GM12801 (cell line): Measurements from ENCODE around the gene CDC37L1.

Source experiments
- TF ChIP-seq, protein P1 (sequence below): IDR thresholded peaks from one replicate; pipeline ENCODE4 v1.5.1; 2011; ENCODE audit warnings: control low read depth; ENCODE audit not compliant: insufficient read length; ENCODE audit errors: extremely low read depth

The CDC37L1 gene

DNA sequence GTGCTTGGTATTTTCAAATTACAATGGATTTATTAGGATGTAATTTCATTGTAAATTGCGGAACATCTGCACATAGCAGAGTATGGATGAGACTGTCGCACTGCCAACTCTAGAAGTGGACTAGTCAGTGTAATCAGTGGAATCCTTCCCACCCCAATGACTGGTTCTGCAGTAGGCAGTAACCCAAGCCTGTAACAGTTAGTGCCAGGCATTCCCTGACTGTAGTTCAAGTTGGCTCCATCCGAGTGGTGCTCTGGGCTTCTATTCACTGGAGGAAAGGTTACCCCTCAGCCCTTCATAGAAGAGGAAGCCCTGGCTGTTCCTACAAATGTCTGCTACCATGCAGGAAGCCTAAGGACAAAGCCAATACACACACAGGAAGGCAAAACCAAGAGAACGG is 38.4 kb downstream of the CDC37L1 start:
- TF ChIP-seq, protein P1, sequence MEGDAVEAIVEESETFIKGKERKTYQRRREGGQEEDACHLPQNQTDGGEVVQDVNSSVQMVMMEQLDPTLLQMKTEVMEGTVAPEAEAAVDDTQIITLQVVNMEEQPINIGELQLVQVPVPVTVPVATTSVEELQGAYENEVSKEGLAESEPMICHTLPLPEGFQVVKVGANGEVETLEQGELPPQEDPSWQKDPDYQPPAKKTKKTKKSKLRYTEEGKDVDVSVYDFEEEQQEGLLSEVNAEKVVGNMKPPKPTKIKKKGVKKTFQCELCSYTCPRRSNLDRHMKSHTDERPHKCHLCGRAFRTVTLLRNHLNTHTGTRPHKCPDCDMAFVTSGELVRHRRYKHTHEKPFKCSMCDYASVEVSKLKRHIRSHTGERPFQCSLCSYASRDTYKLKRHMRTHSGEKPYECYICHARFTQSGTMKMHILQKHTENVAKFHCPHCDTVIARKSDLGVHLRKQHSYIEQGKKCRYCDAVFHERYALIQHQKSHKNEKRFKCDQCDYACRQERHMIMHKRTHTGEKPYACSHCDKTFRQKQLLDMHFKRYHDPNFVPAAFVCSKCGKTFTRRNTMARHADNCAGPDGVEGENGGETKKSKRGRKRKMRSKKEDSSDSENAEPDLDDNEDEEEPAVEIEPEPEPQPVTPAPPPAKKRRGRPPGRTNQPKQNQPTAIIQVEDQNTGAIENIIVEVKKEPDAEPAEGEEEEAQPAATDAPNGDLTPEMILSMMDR = no peak

DNA sequence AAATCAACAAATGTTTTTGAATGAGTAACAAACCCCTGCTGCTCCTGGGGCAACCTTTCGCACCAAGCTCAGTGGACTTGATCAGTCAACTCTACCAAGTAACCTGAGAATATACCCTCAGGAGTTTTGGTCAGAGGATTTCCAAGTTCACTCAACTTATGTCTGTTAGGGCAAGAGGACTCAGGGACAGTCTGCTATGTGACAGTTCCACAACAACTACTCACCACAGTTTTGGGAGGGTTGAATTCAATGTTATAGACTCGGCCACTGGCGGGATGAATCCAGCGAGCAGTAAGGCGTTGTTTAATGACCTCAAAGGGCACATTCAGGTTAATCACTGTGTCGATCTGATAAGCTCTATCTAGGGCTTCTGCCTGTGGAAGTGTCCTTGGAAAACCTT is 39.5 kb downstream of the CDC37L1 start:
- TF ChIP-seq, protein P1 = no peak

DNA sequence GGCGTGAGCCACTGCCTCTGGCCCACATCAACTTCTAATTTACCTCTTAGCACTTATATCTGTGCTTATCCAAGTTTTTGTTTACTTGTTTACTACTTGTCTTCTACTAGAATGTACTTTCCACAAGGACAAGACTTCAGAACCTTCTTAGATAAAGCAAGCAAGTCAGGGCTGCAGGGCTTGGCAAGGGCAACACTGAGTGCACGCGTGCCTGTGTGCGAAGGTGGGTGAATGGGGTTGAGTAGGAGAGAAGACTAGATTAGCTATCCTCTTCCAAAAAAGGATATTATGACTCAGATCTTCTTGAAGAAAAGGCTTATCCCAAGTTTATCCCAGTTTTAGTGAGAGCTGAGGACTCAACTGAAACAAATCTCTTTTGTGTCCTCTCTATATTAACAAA is 42.4 kb downstream of the CDC37L1 start:
- TF ChIP-seq, protein P1 = no peak

DNA sequence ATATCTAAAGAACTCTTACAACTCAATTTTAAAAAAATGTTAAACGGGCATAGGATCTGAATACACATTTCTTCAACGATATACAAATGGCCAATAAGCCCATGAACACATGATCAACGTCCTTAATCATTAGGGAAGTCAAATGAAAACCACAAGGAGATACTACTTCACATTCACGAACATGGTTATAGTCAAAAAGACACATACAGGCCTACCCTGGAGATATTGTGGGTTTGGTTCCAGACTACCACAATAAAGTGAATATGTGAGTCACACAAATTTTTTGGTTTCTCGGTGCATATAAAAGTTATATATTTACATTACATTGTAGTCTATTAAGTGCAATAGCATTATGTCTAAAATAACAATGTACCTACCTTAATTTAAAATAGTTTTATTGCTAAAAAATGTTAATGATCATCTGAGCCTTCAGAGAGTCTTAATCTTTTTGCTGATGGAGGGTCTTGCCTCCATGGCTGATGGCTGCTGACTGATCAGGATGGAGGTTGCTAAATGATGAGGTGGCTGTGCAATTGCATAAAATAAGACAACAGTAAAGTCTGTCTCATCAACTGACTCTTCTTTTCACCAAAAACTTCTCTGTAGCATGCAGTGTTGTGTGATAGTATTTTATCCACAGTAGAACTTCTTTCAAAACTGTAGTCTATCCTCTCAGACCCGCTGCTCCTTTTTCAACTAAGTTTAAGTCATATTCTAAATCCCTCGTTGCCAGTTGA is 46.5 kb downstream of the CDC37L1 start:
- TF ChIP-seq, protein P1 = no peak

DNA sequence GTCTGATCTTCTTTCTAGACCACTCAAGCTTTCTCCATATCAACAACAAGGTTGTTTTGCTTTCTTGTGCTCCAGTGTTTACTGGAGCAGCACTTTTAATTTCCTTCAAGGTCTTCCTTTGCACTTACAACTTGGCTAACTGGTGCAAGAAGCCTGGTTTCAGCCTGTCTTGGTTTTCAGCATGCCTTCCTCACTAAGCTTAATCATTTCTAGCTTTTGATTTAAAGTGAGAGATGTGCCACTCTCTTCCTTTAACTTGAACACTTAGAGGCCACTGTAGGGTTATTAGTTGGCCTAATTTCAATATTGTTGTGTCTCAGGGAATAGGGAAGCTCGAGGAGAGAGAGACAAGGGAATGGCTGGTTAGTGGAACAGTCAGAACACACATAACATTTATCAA is 48.2 kb downstream of the CDC37L1 start:
- TF ChIP-seq, protein P1 = no peak

DNA sequence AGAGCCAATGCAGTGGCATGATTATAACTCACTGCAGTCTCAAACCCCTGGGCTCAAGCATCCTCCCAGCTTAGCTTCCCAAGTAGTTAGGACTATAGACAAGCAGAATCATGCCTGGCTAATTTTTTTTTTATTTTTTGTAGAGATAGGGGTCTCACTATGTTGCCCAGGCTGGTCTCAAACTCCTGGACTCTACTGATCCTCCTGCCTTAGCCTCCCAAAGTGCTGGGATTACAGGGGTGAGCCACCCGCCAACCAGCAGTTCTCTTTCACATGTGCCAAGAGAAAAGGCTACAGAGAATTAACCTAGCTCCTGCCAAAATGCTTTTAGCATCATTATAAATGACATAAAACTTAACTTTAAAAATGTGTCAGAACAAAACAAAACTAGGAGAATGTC is 53.5 kb downstream of the CDC37L1 start:
- TF ChIP-seq, protein P1 = no peak

DNA sequence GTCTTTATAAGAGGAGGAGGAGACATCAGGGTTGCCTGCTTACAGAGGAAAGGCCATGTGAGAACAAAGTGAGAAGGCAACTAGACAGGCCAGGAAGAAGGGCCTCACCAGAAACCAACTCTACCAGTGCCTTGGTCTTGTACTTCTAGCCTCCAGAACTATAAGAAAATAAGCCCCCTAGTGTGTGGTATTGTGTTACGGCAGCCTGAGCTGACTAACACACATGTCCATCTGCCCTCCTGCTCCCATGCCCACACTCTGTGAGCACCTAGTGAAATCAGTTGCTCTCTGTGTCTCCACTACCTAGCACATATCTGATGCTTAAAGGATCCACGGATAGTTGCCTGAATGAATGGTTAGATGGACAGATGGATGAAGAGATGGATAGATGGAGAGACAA is 54.8 kb downstream of the CDC37L1 start:
- TF ChIP-seq, protein P1 = no peak
